Epithelial cell of prostate (primary cell): ENCODE measurements around the gene ASPG.

Source experiments
- DNase-seq: peaks from one replicate; pipeline ENCODE4 v3.0.0-alpha.2; 2011; ENCODE audit warnings: low read depth, low spot score
- H3K27ac ChIP-seq: fragments of 450-650 bp; 2 replicates; pipeline ENCODE4 v1.5.1; 2017; ENCODE audit warnings: mild to moderate bottlenecking

Gene ASPG

GRCh38 chr14:104113631-104114420 lies 28.3 kb downstream of the ASPG start:
- no peak for DNase-seq
- H3K27ac ChIP-seq = no peak overlapping the region

DNA sequence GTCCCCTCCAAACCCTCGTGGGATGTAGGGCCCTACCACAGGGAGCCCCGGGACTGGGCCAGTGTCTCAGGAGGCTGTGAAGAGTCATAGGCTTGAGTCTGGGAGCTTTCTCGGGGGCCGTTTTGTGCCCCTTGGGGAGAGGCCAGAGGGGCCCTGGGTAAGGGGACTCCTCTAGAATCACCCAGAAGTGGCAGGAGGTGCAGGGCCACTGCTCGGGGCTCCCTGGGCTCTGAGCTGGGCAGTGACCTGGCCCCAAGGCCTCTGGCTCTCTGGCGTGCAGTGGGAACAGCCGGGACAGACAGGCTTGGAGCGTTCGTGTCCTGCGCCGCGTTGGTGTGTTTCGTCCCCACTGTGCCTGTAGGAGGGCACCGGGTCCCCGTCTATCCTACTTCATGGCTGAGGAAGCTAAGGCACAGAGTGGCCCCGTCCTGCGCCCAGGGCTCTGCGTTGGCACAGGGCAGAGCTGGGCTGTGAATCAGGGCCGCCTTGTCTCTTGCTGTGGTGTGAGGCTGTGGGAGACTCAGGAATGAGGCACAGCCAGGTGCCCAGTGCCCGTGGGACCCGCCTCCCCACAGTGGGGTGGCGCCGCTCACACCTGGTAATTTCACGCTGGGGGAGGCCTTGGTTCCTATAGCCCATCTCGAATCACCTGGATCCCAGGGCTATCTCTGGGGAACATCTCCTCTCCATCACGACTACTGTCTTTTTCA lies 29.1 kb downstream of the ASPG start:
- no peak for DNase-seq
- H3K27ac ChIP-seq = no peak overlapping the region

DNA sequence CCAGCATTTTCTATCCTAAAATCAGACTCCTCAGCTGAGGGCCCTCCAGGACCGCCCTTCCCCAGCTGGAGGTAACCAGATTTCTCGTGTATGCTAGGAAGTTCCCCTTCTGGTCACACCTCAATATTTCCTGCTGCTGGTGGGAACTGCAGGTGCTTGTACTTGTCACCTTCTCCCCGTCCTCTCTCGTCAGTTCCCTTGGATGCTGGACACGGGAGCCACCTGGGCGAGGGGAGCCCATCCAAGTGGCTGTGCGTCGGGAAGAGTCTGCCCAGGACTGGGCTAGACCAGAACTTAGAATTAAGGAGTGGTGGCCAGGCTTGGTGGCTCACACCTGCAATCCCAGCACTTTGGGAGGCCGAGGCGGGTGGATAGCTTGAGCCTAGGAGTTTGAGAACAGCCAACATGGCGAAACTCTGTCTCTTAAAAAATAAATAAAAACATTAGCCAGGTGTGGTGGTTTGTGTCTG lies 29.7 kb downstream of the ASPG start:
- H3K27ac ChIP-seq = no peak overlapping the region
- no peak for DNase-seq

- DNase-seq = no peak
- H3K27ac ChIP-seq = peak overlapping the region; percentile 88
Measured at GRCh38 chr14:104115691-104116287, 30.3 kb downstream of the ASPG start.

- peak overlapping the region; percentile 88 for H3K27ac ChIP-seq
- DNase-seq = no peak
Measured at GRCh38 chr14:104116288-104116755, 30.8 kb downstream of the ASPG start.

DNA sequence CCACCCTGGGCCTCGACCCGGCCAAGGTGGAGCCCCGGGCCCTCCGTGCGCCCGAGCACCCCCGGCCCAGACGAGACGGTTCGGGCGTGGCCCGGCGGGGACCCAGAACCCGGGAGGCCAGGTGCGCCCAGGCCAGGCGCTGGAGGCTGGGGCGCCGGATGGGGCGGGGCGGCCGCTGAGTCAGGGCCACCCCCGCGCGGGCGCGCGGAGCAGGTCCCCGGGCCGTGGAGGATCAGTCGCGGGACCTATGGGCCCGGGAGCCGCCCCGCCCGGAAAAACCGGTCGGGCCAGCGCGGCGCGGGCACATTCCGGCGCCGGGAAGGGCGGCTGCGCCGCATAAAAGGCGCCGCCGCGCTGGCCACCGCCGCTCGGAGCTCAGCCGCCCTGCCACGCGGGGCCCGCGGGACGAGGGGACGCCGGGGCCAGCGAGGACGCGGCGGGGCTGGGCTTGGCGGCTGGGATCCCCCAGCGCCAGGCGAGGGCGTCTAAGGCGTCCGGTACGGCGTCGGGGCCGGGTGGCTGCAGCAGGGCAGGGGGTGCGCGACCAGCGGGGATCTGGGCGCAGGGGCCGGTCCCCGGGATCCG lies 31.3 kb downstream of the ASPG start:
- DNase-seq = no peak
- H3K27ac ChIP-seq = peak overlapping the region; percentile 88

- H3K27ac ChIP-seq = peak overlapping the region; percentile 88
- DNase-seq = no peak
Measured at GRCh38 chr14:104117341-104118005, 32.0 kb downstream of the ASPG start.

DNA sequence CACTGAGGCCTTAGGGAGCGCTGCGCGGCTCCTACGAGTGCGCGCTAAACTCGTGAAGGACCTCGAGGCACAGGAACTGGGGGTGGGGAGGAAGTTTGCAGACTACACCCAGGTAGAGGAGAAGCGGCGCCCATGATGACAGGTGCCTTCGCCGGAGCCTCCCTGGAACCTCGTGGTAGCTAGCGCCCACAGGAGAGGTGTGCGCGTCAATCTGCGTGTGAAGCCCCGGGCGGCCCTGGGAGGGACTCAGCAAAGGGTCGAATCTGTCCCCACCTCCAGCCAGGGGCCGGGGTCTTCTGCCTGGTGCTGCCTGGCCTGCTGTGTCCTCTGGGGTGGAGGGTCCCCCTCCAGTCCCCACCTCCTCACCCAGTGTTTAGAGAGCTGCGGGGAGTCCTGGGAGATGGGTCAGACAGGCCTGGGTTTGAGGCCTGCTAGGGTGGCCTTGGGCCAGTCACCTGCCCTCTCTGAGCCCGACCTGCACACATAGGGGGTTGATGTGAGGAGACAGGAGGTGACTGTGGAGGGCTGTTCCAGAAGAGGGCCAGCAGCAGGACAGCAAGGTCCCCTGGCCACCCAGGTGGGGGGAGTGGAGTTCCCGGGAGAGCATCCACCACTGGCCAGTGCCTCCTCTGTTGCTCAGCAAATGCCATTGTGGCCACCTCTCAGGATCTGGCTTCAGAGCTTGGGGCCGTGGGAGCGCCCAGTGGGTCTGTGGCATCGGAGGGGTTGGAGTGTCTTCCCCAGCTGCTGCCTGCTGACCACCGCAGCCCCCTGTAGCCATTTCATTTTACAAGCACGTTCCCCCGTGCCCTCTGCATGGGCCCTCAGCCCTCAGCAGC lies 32.7 kb downstream of the ASPG start:
- no peak for DNase-seq
- peak overlapping the region; percentile 88 for H3K27ac ChIP-seq

DNA sequence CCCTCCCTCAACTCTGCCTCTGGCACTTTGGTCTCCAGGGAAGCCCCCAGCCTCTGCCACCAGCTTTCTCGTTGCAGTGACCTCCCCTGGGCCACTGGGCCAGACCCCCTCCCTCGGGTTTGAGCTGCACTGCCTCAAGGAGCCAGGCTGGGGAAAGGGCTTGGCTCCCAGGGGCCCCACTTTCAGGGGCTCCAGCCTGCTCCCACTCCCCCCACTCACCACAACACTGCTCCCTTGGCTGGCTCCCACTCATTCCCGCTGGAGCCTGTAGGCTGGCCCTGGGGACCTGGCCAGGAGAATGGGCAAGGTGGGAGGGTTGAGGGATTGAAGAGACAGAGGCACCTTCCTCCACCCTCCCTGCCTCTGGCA lies 33.6 kb downstream of the ASPG start:
- DNase-seq = no peak
- peak overlapping the region; percentile 88 for H3K27ac ChIP-seq

DNA sequence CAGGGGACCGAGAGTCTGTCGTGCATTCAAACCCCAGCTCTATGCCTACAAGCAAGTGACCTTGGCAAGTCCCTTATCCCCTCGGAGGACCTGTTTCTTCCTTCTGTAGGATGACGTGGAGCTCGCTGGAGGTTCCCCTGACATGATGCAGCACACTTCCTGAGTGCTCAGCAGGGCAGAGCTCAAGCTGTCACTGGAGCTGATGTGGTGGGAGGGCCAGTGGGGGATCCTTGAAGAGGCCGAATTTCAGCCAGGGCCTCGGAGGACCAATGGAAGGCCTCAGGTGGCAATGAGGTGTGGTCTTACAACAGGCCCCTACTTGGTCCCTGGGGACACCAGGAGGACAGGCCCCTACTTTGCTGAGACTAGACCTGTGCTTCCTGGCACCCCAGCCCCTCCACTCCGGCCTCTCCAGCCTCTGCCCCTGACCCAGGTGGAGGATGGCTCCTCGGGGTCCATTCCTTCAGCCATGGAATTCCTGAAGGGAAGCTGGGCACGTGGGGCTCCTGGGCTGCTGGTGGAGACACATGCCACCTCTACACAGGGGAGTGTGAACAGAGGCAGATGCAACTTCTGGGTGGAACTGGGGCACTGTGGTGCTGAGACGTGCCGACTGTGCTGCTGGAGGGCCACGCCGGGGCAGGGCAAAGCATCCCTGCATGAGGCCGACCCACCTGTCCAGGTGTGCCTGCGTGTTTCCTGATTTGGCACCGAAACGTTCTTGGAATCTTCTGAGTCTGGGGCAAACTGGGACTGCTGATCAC lies 34.2 kb downstream of the ASPG start:
- DNase-seq = no peak
- H3K27ac ChIP-seq = peak overlapping the region; percentile 88

- peak overlapping the region; percentile 88 for H3K27ac ChIP-seq
- no peak for DNase-seq
Measured at GRCh38 chr14:104120281-104120741, 34.8 kb downstream of the ASPG start.

- DNase-seq = no peak
- peak overlapping the region; percentile 88 for H3K27ac ChIP-seq
Measured at GRCh38 chr14:104121142-104121541, 35.6 kb downstream of the ASPG start.

DNA sequence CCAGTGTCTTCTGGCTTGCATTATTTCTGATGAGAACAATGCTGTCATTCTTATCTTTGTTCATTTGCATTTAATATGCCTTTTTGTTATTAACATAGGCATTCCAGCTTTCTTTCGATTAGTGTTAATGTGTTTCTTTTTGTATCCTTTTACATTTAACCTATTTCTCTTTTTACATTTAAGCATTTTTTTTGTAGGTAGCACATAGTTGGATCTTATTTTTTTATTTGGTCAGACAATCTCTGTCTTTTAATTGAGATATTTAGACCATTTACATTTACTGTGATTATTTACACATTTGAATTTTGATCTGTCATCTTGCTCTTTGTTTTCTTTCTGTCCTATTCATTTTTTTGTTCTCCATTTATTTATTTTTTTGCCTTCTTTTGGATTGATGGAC lies 38.4 kb downstream of the ASPG start:
- no peak for DNase-seq
- H3K27ac ChIP-seq = no peak overlapping the region

DNA sequence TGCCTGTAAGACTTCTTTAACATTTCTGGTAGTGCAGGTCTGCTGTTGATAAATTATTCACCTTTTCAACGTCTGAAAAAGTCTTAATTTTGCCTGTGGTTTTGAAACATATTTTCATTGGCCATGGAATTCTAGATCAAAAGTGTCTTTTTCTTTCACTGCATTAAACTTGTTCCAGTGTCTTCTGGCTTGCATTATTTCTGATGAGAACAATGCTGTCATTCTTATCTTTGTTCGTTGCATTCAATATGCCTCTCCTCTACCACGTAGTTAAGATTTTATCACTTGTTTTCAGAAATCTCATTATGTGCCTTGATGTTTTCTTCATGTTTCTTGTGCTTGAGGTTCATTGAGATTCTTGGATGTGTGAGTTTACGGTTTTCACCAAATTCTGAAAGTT lies 39.5 kb downstream of the ASPG start:
- H3K27ac ChIP-seq = no peak overlapping the region
- no peak for DNase-seq

GRCh38 chr14:104126753-104127152 lies 41.3 kb downstream of the ASPG start:
- no peak for DNase-seq
- H3K27ac ChIP-seq = no peak overlapping the region

DNA sequence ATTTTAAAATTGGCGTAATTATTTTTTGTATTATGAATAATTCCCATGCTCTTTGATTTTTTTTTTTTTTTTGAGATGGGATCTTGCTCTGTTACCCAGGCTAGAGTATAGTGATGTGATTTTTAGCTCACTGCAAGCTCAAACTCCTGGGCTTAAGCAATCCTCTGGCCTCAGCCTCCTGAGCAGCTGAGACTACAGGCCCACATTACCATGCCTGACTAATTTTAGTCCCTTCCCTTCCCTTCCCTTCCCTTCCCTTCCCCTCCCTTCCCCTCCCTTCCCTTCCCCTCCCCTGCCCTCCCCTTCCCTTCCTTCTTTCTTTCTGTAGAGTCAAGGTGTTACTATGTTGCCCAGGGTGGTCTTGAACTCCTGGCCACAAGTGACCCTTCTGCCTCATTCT lies 43.5 kb downstream of the ASPG start:
- DNase-seq = no peak
- H3K27ac ChIP-seq = no peak overlapping the region

- no peak overlapping the region for H3K27ac ChIP-seq
- DNase-seq = no peak
Measured at GRCh38 chr14:104129556-104129955, 44.1 kb downstream of the ASPG start.

DNA sequence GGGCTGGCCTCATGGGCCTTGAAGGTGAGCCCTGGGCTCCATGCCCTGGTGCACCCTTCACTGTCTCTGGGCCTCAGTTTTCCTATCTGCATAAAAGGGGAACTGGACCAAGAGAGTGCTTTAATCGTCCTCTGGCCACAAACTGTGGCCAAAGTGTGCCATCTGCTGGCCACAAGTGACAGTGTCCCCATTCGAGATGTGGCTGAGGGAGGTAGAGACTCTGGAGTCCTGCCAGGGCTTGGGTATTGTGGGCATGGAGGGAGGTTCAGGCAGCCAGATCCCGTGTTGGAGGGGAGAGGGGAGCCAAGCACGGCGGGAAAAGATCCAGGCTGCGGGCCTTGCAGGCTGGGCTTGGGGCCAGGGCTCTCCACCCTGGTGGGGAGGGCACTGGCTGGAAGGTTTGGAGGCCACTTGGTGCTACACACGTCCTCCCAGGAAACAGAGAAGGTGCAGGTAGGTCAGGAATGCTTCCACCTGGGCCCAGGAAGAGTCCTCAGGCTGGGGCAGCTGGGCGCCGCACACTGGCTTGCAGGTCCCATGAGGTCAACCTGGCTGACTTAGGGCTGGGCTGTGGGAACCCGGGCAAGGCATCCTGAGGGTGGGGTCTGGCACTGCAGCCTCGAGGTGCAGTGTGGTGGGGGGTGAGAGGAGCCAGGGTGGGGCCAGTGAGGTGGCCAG lies 45.6 kb downstream of the ASPG start:
- H3K27ac ChIP-seq = no peak overlapping the region
- no peak for DNase-seq
